B cell (primary cell): Measurements from ENCODE around the gene RAB7B. TPM values are rescaled to one million over a fixed set of nuclear protein-coding genes. Genes with fewer than 3 reads are reported as not detected.

Source experiments
- ATAC-seq: fragments of 200-7000 bp; cut with Tn5 transposase; one replicate; pipeline ENCODE4 v1.10.0; 2021; ENCODE audit warnings: low read depth, mild to moderate bottlenecking, moderate number of reproducible peaks, moderate library complexity
- CTCF ChIA-PET: fragments of 350-600 bp; sonication (Branson Sonifier 250); formaldehyde crosslinking; loops from one replicate; lab custom pipeline; 2021; ENCODE audit warnings: antibody characterized with exemption, inconsistent platforms; lab: Charles Lee
- POLR2A ChIA-PET: fragments of 350-600 bp; sonication (Branson Sonifier 250); formaldehyde crosslinking; loops from one replicate; lab custom pipeline; 2021; ENCODE audit warnings: antibody characterized with exemption; lab: Charles Lee
- DNase-seq: peaks from one replicate; pipeline ENCODE4 v3.0.0; 2013
- H2AFZ ChIP-seq: 2 replicates; pipeline ENCODE4 v1.6.1; 2012; ENCODE audit warnings: mild to moderate bottlenecking, low read depth, low read length; ENCODE audit not compliant: insufficient read depth, poor library complexity, severe bottlenecking
- H3K27ac ChIP-seq, 2 donors: 1 replicate in 1 of 2; 2 replicates in 1 of 2; pipeline ENCODE4 v1.5.1; 2012 to 2013; ENCODE audit warnings: low read length in 2 of 2, mild to moderate bottlenecking in 2 of 2, moderate library complexity in 1 of 2
- H3K27me3 ChIP-seq, 4 experiments: fragments of 200-600 bp in 1 of 4; sonication (generic) in 1 of 4; replicated peaks in 1 of 4; 1 replicate in 2 of 4; 2 replicates in 2 of 4; pipeline versions ENCODE4 v1.6.1 to v1.7.0; 2013 to 2016; ENCODE audit warnings: low read length in 3 of 4, mild to moderate bottlenecking in 2 of 4, mixed read lengths in 1 of 4, moderate library complexity in 1 of 4; ENCODE audit not compliant: insufficient read depth in 4 of 4, control insufficient read depth in 3 of 4; ENCODE audit errors: control extremely low read depth in 1 of 4
- H3K36me3 ChIP-seq, 2 experiments: replicated peaks in 1 of 2; 1 replicate in 1 of 2; 2 replicates in 1 of 2; pipeline versions ENCODE4 v1.6.1 to v1.7.1; 2013; ENCODE audit warnings: low read length in 1 of 2; ENCODE audit not compliant: insufficient read depth in 2 of 2, control insufficient read depth in 1 of 2; ENCODE audit errors: control extremely low read depth in 1 of 2, extremely low read depth in 1 of 2
- H3K4me1 ChIP-seq, 2 donors: fragments of 200-600 bp in 1 of 2; sonication (generic) in 1 of 2; 1 replicate in 1 of 2; 2 replicates in 1 of 2; pipeline versions ENCODE4 v1.5.1 to v1.6.1; 2013 to 2017; ENCODE audit warnings: low read length in 2 of 2; ENCODE audit not compliant: control insufficient read depth in 2 of 2, insufficient read depth in 2 of 2
- H3K4me2 ChIP-seq: replicated peaks from 2 replicates; pipeline ENCODE3; 2012; ENCODE audit warnings: mild to moderate bottlenecking, low read depth, low read length; ENCODE audit not compliant: poor library complexity, severe bottlenecking
- H3K4me3 ChIP-seq, 5 experiments: fragments of 200-600 bp in 1 of 5; sonication (generic) in 1 of 5; 1 replicate in 3 of 5; 2 replicates in 2 of 5; pipeline versions ENCODE4 v1.5.1 to v1.7.0; 2011 to 2016; ENCODE audit warnings: low read length in 4 of 5, mild to moderate bottlenecking in 4 of 5, low read depth in 2 of 5, control low read depth in 1 of 5, moderate library complexity in 1 of 5; ENCODE audit not compliant: insufficient read depth in 1 of 5; ENCODE audit errors: control extremely low read depth in 1 of 5, extremely low read depth in 1 of 5
- H3K79me2 ChIP-seq: fragments of 200-600 bp; sonication (generic); one replicate; pipeline ENCODE4 v1.6.0; 2016; ENCODE audit warnings: low read length; ENCODE audit not compliant: control insufficient read depth, insufficient read depth
- H3K9ac ChIP-seq: fragments of 200-600 bp; sonication (generic); 2 replicates; pipeline ENCODE4 v1.6.1; 2017; ENCODE audit warnings: mild to moderate bottlenecking, low read length, moderate library complexity
- H3K9me3 ChIP-seq, 3 donors: one replicate each; pipeline versions ENCODE4 v1.6.1 to v1.7.1; 2013; ENCODE audit warnings: low read length in 2 of 3; ENCODE audit not compliant: control insufficient read depth in 2 of 3, insufficient read depth in 1 of 3; ENCODE audit errors: control extremely low read depth in 1 of 3
- H4K20me1 ChIP-seq: 2 replicates; pipeline ENCODE4 v1.6.0; 2012; ENCODE audit warnings: mild to moderate bottlenecking, low read length; ENCODE audit not compliant: insufficient read depth, control insufficient read depth, poor library complexity, severe bottlenecking
- H3K27ac Mint-ChIP-seq: one replicate; pipeline ENCODE4 v1.8.0; 2021; ENCODE audit warnings: mixed read lengths
- H3K27me3 Mint-ChIP-seq: one replicate; pipeline ENCODE4 v1.8.0; 2021; ENCODE audit warnings: mixed read lengths
- H3K4me1 Mint-ChIP-seq: one replicate; pipeline ENCODE4 v1.8.0; 2021; ENCODE audit warnings: mixed read lengths
- H3K4me3 Mint-ChIP-seq: one replicate; pipeline ENCODE4 v1.8.0; 2021; ENCODE audit warnings: mixed read lengths
- H3K9me3 Mint-ChIP-seq: one replicate; pipeline ENCODE4 v1.8.0; 2022; ENCODE audit warnings: mixed read lengths; ENCODE audit not compliant: insufficient read depth
- EZH2 ChIP-seq: IDR thresholded peaks from 2 replicates; pipeline ENCODE4 v1.6.1; 2012; ENCODE audit warnings: borderline replicate concordance, low read depth, mild to moderate bottlenecking, moderate library complexity, low read length; ENCODE audit not compliant: insufficient read depth, poor library complexity, severe bottlenecking
- WGBS: methylation state at CpG from one replicate; pipeline ENCODE4 v1.1.5; 2013; ENCODE audit warnings: missing lambda C conversion rate; ENCODE audit not compliant: insufficient coverage; 5-methylcytosine and 5-hydroxymethylcytosine counted together
- intact Hi-C: fragments of 100-400 bp; cut with micrococcal nuclease; formaldehyde crosslinking; loops from one replicate; pipeline ENCODE4 v1.10.0; 2022
- polyA plus RNA-seq: library from polyadenylated mRNA; depleted of rRNA; stranded (reverse); fragments of >200 nt; gene quantifications from 2 replicates; pipeline ENCODE4 v1.2.3, GENCODE V29; 2012
- total RNA-seq, 2 donors: library from RNA; stranded (reverse); fragments of 120-200 nt in 1 of 2; gene quantifications; 1 replicate in 1 of 2; 2 replicates in 1 of 2; pipeline versions ENCODE4 v1.2.3 to v1.2.4, GENCODE V29; 2013 to 2022
- TF ChIP-seq, protein P1 (sequence below): fragments of 200-600 bp; IDR thresholded peaks from one replicate; pipeline ENCODE4 v1.8.0; 2022; ENCODE audit warnings: antibody characterized with exemption, mild to moderate bottlenecking

RAB7B gene
- total and polyA plus RNA-seq, 2 donors (not counting 1 experiment from before 2014, with no cell fraction given) = not detected

DNA sequence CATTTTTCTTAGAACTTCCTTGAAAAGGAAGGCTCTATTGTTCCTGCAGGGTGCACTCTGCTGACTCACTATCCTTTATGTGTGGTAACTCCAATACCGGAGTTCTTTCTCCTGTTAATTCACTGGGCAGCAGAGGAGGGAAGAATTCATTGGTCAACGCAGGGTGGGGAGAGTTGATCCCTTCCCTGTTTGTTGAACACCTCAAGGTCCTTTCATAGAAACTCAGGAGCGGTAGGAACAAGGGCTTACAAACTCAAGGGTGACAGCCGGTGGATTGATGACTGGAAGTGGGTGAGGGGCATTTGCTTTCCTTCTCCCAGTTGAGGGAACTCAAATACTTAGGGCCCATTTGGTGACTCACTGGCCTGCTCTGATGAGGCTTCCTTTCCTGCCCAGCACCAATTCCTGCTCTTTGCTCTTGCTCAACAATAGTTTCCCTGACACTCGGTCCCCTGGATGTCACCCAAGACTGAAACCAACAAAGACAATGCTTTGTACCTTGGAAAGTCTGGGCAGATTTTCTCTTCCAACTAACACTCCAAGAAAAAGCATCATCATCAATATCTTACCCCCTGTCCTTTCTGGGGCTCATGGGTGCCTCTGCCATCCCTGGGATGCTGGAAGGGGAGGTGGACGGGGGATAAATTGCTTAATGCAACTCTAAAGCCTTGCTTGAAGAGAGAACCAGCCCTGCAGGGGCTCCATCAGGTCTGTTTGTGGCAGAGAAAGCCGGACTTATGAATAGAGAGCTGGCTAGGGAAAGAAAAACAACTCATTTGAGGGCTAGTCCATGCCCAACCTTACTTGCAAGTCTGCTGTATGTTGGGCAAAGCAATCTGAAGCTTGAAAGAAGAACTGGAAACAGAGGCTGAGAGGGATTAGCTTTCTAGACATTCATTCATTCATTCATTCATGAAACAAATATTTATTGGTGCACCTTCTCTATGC, 69.2 kb downstream of the RAB7B start:
- H3K9me3 ChIP-seq = no peaks in the 10 kb centered on the region
- ATAC-seq (no peak), DNase-seq (no peak)
- CTCF ChIA-PET = interaction anchor here (0.5 to 2.1 kb wide), 3 partner anchors 15 to 43 kb away, joined by 3 to 6 read pairs (median 3); no protein-coding TSS in a partner anchor
- 77% methylated on average over 4 of the region's 7 CpGs for WGBS
- Mint-ChIP-seq H3K27ac (no peak overlapping the region), H3K27me3 (peaks cover 49% of the 10 kb centered on the region), H3K4me1 (no peaks in the 10 kb centered on the region), H3K9me3 (no peaks in the 10 kb centered on the region), H3K4me3 (no peak overlapping the region)
- H3K27me3 ChIP-seq = peaks cover 0 to 4% (median 2%) of the 10 kb centered on the region in 4 experiments
- H3K36me3 ChIP-seq = no peaks in the 10 kb centered on the region
- POLR2A ChIA-PET = no interaction called here
- H3K27ac ChIP-seq = no peak overlapping the region
- H3K79me2 ChIP-seq = no peaks in the 10 kb centered on the region
- H3K9ac ChIP-seq = no peak overlapping the region
- no peak for TF ChIP-seq EZH2
- TF ChIP-seq, protein P1, sequence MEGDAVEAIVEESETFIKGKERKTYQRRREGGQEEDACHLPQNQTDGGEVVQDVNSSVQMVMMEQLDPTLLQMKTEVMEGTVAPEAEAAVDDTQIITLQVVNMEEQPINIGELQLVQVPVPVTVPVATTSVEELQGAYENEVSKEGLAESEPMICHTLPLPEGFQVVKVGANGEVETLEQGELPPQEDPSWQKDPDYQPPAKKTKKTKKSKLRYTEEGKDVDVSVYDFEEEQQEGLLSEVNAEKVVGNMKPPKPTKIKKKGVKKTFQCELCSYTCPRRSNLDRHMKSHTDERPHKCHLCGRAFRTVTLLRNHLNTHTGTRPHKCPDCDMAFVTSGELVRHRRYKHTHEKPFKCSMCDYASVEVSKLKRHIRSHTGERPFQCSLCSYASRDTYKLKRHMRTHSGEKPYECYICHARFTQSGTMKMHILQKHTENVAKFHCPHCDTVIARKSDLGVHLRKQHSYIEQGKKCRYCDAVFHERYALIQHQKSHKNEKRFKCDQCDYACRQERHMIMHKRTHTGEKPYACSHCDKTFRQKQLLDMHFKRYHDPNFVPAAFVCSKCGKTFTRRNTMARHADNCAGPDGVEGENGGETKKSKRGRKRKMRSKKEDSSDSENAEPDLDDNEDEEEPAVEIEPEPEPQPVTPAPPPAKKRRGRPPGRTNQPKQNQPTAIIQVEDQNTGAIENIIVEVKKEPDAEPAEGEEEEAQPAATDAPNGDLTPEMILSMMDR = no peak
- intact Hi-C loops = no loop called here
- H4K20me1 ChIP-seq = no peaks in the 10 kb centered on the region
- H3K4me2 ChIP-seq = no peak overlapping the region
- H3K4me3 ChIP-seq = no peak overlapping the region
- no peak overlapping the region for H2AFZ ChIP-seq
- no peaks in the 10 kb centered on the region for H3K4me1 ChIP-seq

DNA sequence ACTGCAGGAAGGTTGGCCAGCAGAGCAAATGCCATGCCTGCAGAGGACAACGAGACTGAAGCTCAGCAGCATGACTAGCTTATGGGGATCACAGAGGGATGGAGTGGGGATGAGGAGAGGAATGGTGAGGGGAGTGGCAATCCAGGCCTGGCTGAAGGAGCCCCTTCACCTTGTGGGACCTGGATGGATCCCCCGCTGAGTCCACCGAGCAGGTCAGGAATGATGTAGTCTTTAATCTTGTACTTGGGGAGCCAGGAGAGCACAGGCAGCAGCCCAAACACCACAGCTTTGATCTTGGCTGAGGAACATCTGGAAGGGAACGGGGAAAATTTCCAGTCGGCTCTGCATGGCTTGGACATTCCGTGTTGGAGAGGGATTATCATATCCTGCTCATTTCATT, 70.4 kb downstream of the RAB7B start:
- TF ChIP-seq, protein P1 = no peak
- TF ChIP-seq EZH2 = no peak
- DNase-seq (no peak), ATAC-seq (no peak)
- H3K4me2 ChIP-seq = no peak overlapping the region
- Mint-ChIP-seq H3K27ac (no peak overlapping the region), H3K27me3 (peaks cover 45% of the 10 kb centered on the region), H3K9me3 (no peaks in the 10 kb centered on the region), H3K4me3 (no peak overlapping the region), H3K4me1 (no peaks in the 10 kb centered on the region)
- H4K20me1 ChIP-seq = no peaks in the 10 kb centered on the region
- H3K9me3 ChIP-seq = no peaks in the 10 kb centered on the region
- POLR2A ChIA-PET = no interaction called here
- intact Hi-C loops = no loop called here
- CTCF ChIA-PET = interaction anchor here (1.2 kb wide), 1 partner anchor 14 kb away, joined by 3 read pairs; no protein-coding TSS in a partner anchor
- H3K4me3 ChIP-seq = no peak overlapping the region
- H3K4me1 ChIP-seq = no peaks in the 10 kb centered on the region
- H3K36me3 ChIP-seq = no peaks in the 10 kb centered on the region
- WGBS = 95% methylated on average over 3 of the region's 6 CpGs
- H3K9ac ChIP-seq = no peak overlapping the region
- peaks cover 0 to 4% (median 2%) of the 10 kb centered on the region in 4 experiments for H3K27me3 ChIP-seq
- no peak overlapping the region for H2AFZ ChIP-seq
- no peaks in the 10 kb centered on the region for H3K79me2 ChIP-seq
- no peak overlapping the region for H3K27ac ChIP-seq
